SJCRH30 (cell line): ENCODE results near the gene OSTM1. TPM values are rescaled to one million over a fixed set of nuclear protein-coding genes. Genes with fewer than 3 reads are reported as not detected.

ENCODE experiments used
- DNase-seq, 2 experiments: peaks; one replicate each; pipeline ENCODE4 v3.0.0-alpha.2; 2015 to 2020
- H3K27ac ChIP-seq: fragments of 250-450 bp; sonication (Bioruptor Pico); 2 replicates; pipeline ENCODE4 v1.5.1; 2020; ENCODE audit warnings: mild to moderate bottlenecking, moderate library complexity
- H3K27me3 ChIP-seq: fragments of 250-450 bp; sonication (Bioruptor Pico); 2 replicates; pipeline ENCODE4 v1.5.1; 2020; ENCODE audit warnings: mild to moderate bottlenecking, moderate library complexity
- H3K36me3 ChIP-seq: fragments of 250-450 bp; sonication (Bioruptor Pico); 2 replicates; pipeline ENCODE4 v1.5.1; 2020; ENCODE audit warnings: mild to moderate bottlenecking, moderate library complexity
- H3K4me1 ChIP-seq: fragments of 250-450 bp; sonication (Bioruptor Pico); 2 replicates; pipeline ENCODE4 v1.5.1; 2020; ENCODE audit warnings: mild to moderate bottlenecking, moderate library complexity
- H3K4me3 ChIP-seq: fragments of 250-450 bp; sonication (Bioruptor Pico); 2 replicates; pipeline ENCODE4 v1.5.1; 2020; ENCODE audit warnings: mild to moderate bottlenecking, moderate library complexity
- H3K9me3 ChIP-seq: fragments of 250-450 bp; sonication (Bioruptor Pico); replicated peaks from 2 replicates; pipeline ENCODE4 v1.5.1; 2020; ENCODE audit warnings: mild to moderate bottlenecking, moderate library complexity
- total RNA-seq: library from RNA; depleted of rRNA; stranded (reverse); fragments of >200 nt; shearing (Covaris generic); gene quantifications from 2 replicates; pipeline ENCODE4 v1.2.3, GENCODE V29; 2014

The OSTM1 gene
- total RNA-seq, 1 experiment from 2014 or later = 39.3 TPM

GRCh38 chr6:108113557-108114519 lies 39.3 kb upstream of the OSTM1 start:
- H3K27me3 ChIP-seq = no peaks in the 10 kb centered on the region
- H3K36me3 ChIP-seq = no peaks in the 10 kb centered on the region
- H3K4me3 ChIP-seq = no peak overlapping the region
- no peaks in the 10 kb centered on the region for H3K9me3 ChIP-seq
- peak; percentile 27 to 71 for DNase-seq
- no peaks in the 10 kb centered on the region for H3K4me1 ChIP-seq
- H3K27ac ChIP-seq = no peak overlapping the region

- no peaks in the 10 kb centered on the region for H3K36me3 ChIP-seq
- H3K4me3 ChIP-seq = no peak overlapping the region
- H3K27ac ChIP-seq = no peak overlapping the region
- no peaks in the 10 kb centered on the region for H3K4me1 ChIP-seq
- DNase-seq = no peak
- H3K27me3 ChIP-seq = no peaks in the 10 kb centered on the region
- no peaks in the 10 kb centered on the region for H3K9me3 ChIP-seq
Observed at GRCh38 chr6:108108374-108108773, 33.8 kb upstream of the OSTM1 start.

GRCh38 chr6:108107102-108107501 lies 32.6 kb upstream of the OSTM1 start:
- H3K27ac ChIP-seq = no peak overlapping the region
- no peak for DNase-seq
- H3K9me3 ChIP-seq = no peaks in the 10 kb centered on the region

GRCh38 chr6:108106694-108107093 lies 32.2 kb upstream of the OSTM1 start:
- Histone ChIP-seq H3K27ac (no peak overlapping the region), H3K9me3 (no peaks in the 10 kb centered on the region), H3K27me3 (no peaks in the 10 kb centered on the region), H3K36me3 (no peaks in the 10 kb centered on the region), H3K4me1 (no peaks in the 10 kb centered on the region), H3K4me3 (no peak overlapping the region)
- no peak for DNase-seq

More at GRCh38 chr6:108107102-108107501, 32.6 kb upstream of the OSTM1 start:
- no peaks in the 10 kb centered on the region for H3K36me3 ChIP-seq
- no peaks in the 10 kb centered on the region for H3K4me1 ChIP-seq
- H3K27me3 ChIP-seq = no peaks in the 10 kb centered on the region
- no peak overlapping the region for H3K4me3 ChIP-seq

GRCh38 chr6:108106261-108106660 lies 31.7 kb upstream of the OSTM1 start:
- Histone ChIP-seq H3K36me3 (no peaks in the 10 kb centered on the region), H3K27ac (no peak overlapping the region), H3K9me3 (no peaks in the 10 kb centered on the region), H3K4me3 (no peak overlapping the region), H3K27me3 (no peaks in the 10 kb centered on the region), H3K4me1 (no peaks in the 10 kb centered on the region)
- no peak for DNase-seq

GRCh38 chr6:108105571-108105970 lies 31.0 kb upstream of the OSTM1 start:
- Histone ChIP-seq H3K36me3 (no peaks in the 10 kb centered on the region), H3K9me3 (no peaks in the 10 kb centered on the region), H3K27ac (no peak overlapping the region), H3K4me3 (no peak overlapping the region), H3K4me1 (no peaks in the 10 kb centered on the region), H3K27me3 (no peaks in the 10 kb centered on the region)
- DNase-seq = no peak

GRCh38 chr6:108102965-108103364 lies 28.4 kb upstream of the OSTM1 start:
- Histone ChIP-seq H3K27ac (no peak overlapping the region), H3K4me3 (no peak overlapping the region), H3K36me3 (no peaks in the 10 kb centered on the region), H3K4me1 (0 out of 2 replicates have a peak, but pooled peaks cover 1% of the 10 kb centered on the region), H3K27me3 (no peaks in the 10 kb centered on the region), H3K9me3 (no peaks in the 10 kb centered on the region)
- DNase-seq = no peak

GRCh38 chr6:108100003-108100402 lies 25.5 kb upstream of the OSTM1 start:
- Histone ChIP-seq H3K4me3 (no peak overlapping the region), H3K36me3 (no peaks in the 10 kb centered on the region), H3K27ac (no peak overlapping the region), H3K27me3 (no peaks in the 10 kb centered on the region), H3K4me1 (0 out of 2 replicates have a peak, but pooled peaks cover 6% of the 10 kb centered on the region), H3K9me3 (no peaks in the 10 kb centered on the region)
- no peak for DNase-seq

GRCh38 chr6:108097882-108098281 lies 23.3 kb upstream of the OSTM1 start:
- peak in 1 of 2 experiments; percentile 16 for DNase-seq
- H3K27me3 ChIP-seq = no peaks in the 10 kb centered on the region
- H3K4me1 ChIP-seq = 0 out of 2 replicates have a peak, but pooled peaks cover 6% of the 10 kb centered on the region
- no peak overlapping the region for H3K27ac ChIP-seq
- no peaks in the 10 kb centered on the region for H3K36me3 ChIP-seq
- no peaks in the 10 kb centered on the region for H3K9me3 ChIP-seq
- no peak overlapping the region for H3K4me3 ChIP-seq

- Histone ChIP-seq H3K4me1 (0 out of 2 replicates have a peak, but pooled peaks cover 6% of the 10 kb centered on the region), H3K4me3 (no peak overlapping the region), H3K36me3 (no peaks in the 10 kb centered on the region), H3K27ac (no peak overlapping the region), H3K27me3 (no peaks in the 10 kb centered on the region), H3K9me3 (no peaks in the 10 kb centered on the region)
- DNase-seq = no peak
Observed at GRCh38 chr6:108093781-108094300, 19.3 kb upstream of the OSTM1 start.

GRCh38 chr6:108091288-108091687 lies 16.7 kb upstream of the OSTM1 start:
- H3K9me3 ChIP-seq = no peaks in the 10 kb centered on the region
- no peaks in the 10 kb centered on the region for H3K27me3 ChIP-seq
- H3K36me3 ChIP-seq = no peaks in the 10 kb centered on the region
- no peak overlapping the region for H3K27ac ChIP-seq
- H3K4me1 ChIP-seq = no peaks in the 10 kb centered on the region
- DNase-seq = no peak
- H3K4me3 ChIP-seq = no peak overlapping the region

GRCh38 chr6:108083349-108083748 lies 8.8 kb upstream of the OSTM1 start:
- no peaks in the 10 kb centered on the region for H3K27me3 ChIP-seq
- H3K4me1 ChIP-seq = peaks cover 11% of the 10 kb centered on the region; the same call in 1 of the 2 replicates
- no peak for DNase-seq
- no peaks in the 10 kb centered on the region for H3K36me3 ChIP-seq
- no peak overlapping the region for H3K27ac ChIP-seq
- H3K4me3 ChIP-seq = no peak overlapping the region
- no peaks in the 10 kb centered on the region for H3K9me3 ChIP-seq

GRCh38 chr6:108082539-108082938 lies 8.0 kb upstream of the OSTM1 start:
- Histone ChIP-seq H3K4me3 (no peak overlapping the region), H3K27me3 (no peaks in the 10 kb centered on the region), H3K27ac (no peak overlapping the region), H3K9me3 (no peaks in the 10 kb centered on the region), H3K4me1 (peaks cover 11% of the 10 kb centered on the region; the same call in 1 of the 2 replicates), H3K36me3 (no peaks in the 10 kb centered on the region)
- DNase-seq = no peak

- H3K36me3 ChIP-seq = no peaks in the 10 kb centered on the region
- no peaks in the 10 kb centered on the region for H3K27me3 ChIP-seq
- H3K27ac ChIP-seq = no peak overlapping the region
- H3K4me1 ChIP-seq = peaks cover 11% of the 10 kb centered on the region; the same call in 1 of the 2 replicates
- no peak overlapping the region for H3K4me3 ChIP-seq
- peak; percentile 55 to 61 for DNase-seq
- H3K9me3 ChIP-seq = no peaks in the 10 kb centered on the region
Observed at GRCh38 chr6:108080010-108080780, 5.7 kb upstream of the OSTM1 start.

- no peak for DNase-seq
- H3K9me3 ChIP-seq = no peaks in the 10 kb centered on the region
- no peak overlapping the region for H3K4me3 ChIP-seq
- H3K27me3 ChIP-seq = no peaks in the 10 kb centered on the region
- H3K36me3 ChIP-seq = no peaks in the 10 kb centered on the region
- H3K27ac ChIP-seq = no peak overlapping the region
- peaks cover 11% of the 10 kb centered on the region; the same call in 1 of the 2 replicates for H3K4me1 ChIP-seq
Observed at GRCh38 chr6:108078191-108078590, 3.6 kb upstream of the OSTM1 start.
